Astrocyte of the spinal cord (primary cell): ENCODE results near the gene BRI3BP.

Experiments
- DNase-seq: peaks from one replicate; pipeline ENCODE4 v3.0.0; 2011; ENCODE audit warnings: low read depth, low spot score
- H3K4me3 ChIP-seq: 2 replicates; pipeline ENCODE4 v1.5.1; 2011; ENCODE audit warnings: low read depth, mild to moderate bottlenecking, low read length, moderate library complexity
- in situ Hi-C: cut with HindIII; loops from 2 replicates; pipeline ENCODE4 v1.10.0; 2017; ENCODE audit warnings: low sequenced_read_pairs
- TF ChIP-seq, protein P1 (sequence below): IDR thresholded peaks from 2 replicates; pipeline ENCODE4 v1.5.1; 2012; ENCODE audit warnings: low read depth, mild to moderate bottlenecking, low read length, inconsistent platforms

The BRI3BP gene

DNA sequence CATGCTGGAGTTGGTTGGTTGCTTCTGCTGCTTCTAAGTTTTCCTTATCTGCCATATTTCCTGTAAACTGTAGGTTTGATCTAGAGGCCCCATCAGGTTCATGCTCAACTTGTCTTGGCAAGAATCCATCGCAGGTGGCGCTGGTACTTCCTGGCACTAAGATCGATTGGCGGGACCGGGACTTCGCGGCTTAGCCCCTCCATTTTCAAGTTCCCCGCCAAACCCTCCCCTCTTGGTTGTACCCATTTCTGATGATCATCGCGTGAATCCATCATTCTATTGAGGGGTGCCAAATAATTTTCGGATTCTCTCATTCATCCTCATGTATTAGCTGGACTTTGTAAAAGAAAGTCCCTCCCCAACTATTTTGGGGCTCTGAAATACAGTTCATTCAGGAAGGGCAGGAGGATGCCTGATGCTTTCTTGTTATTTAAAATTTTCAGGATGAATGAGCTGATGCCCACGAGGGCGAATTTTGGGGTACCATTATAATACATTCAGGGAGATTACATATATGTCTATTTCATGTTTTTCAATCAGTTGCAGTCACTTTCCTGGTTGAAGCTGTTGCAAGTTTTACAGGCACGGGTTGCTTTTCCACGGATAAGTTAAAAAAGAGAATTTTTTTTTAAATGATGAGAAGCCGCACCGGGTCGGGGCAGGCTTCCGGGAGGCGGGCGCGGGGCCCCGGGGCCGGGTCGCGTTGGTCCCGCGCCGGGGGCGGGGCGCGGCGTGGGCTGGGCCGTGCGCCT is 395 bp upstream of the BRI3BP start:
- DNase-seq = peak; percentile 41
- TF ChIP-seq, protein P1, sequence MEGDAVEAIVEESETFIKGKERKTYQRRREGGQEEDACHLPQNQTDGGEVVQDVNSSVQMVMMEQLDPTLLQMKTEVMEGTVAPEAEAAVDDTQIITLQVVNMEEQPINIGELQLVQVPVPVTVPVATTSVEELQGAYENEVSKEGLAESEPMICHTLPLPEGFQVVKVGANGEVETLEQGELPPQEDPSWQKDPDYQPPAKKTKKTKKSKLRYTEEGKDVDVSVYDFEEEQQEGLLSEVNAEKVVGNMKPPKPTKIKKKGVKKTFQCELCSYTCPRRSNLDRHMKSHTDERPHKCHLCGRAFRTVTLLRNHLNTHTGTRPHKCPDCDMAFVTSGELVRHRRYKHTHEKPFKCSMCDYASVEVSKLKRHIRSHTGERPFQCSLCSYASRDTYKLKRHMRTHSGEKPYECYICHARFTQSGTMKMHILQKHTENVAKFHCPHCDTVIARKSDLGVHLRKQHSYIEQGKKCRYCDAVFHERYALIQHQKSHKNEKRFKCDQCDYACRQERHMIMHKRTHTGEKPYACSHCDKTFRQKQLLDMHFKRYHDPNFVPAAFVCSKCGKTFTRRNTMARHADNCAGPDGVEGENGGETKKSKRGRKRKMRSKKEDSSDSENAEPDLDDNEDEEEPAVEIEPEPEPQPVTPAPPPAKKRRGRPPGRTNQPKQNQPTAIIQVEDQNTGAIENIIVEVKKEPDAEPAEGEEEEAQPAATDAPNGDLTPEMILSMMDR = peak; percentile 16
- in situ Hi-C loops = no loop called here
- peak overlapping the region; percentile 51 for H3K4me3 ChIP-seq

- in situ Hi-C loops = no loop called here
- DNase-seq = peak; percentile 37
These were observed 1.1 kb downstream of the BRI3BP start for GRCh38 chr12:124994437-124994975.

DNA sequence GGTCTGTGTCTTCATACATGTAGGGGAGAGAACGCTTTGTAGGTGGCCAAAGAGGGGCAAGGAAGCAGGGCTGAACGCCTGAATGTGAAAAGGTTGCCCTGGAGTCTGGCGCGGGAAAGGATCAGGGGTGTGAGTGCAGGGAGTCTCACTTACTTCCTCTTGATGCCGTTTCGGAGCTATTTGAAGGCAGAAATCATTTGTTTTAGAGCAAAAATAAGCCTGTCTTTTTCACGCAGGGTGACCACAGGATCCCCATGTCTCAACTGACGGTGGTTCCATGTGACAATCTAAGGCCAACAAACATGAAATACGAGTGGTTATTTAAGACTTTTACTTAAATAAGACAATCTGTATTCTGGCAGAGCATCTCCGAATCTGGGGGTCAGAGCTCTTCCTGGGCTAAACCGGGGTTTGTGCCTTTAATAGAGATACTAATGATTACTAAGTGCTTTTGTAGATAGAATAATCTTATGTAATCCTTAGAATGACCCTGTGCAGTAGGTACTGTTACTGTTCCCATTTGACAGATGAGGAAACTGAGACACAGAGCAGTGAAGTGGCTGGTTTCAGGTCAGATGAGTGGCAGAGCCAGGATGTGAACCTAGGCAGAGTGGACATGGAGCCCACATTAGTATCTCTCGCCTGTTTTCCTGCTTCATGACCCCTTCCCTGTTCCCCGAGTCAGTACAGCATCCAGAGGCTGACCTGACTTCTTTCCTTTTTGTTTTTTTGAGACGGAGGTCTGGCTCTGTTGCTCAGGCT is 1.9 kb downstream of the BRI3BP start:
- in situ Hi-C loops = no loop called here
- H3K4me3 ChIP-seq = no peak overlapping the region
- TF ChIP-seq, protein P1 = no peak
- no peak for DNase-seq

More at GRCh38 chr12:124994437-124994975, 1.1 kb downstream of the BRI3BP start:
- H3K4me3 ChIP-seq = peak overlapping the region; percentile 51
- TF ChIP-seq, protein P1 = no peak

GRCh38 chr12:124998705-124999104 is 5.3 kb downstream of the BRI3BP start:
- in situ Hi-C loops = no loop called here
- no peak overlapping the region for H3K4me3 ChIP-seq
- TF ChIP-seq, protein P1 = no peak
- no peak for DNase-seq

DNA sequence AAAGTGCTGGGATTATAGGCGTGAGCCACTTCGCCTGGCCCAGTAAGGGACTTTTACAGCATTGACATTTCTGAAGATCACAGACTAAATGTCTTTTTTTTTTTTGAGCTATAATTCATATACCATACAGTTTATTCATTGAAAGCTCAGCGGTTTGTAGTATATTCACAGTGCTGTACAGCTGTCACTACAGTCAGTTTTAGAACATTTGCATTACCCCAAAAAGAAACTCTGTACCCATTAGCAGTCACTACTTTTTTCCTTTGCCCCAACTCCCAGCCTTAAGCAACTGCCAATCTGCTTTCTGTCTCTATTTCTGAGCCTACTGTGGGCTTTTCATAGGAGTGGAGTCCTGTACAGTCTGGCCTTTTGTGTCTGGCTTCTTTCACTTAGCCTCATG is 8.2 kb downstream of the BRI3BP start:
- DNase-seq = no peak
- in situ Hi-C loops = no loop called here
- TF ChIP-seq, protein P1 = no peak

GRCh38 chr12:125003021-125003420 is 9.6 kb downstream of the BRI3BP start:
- DNase-seq = no peak
- in situ Hi-C loops = no loop called here
- H3K4me3 ChIP-seq = no peak overlapping the region
- TF ChIP-seq, protein P1 = no peak

More for the DNA sequence above, 8.2 kb downstream of the BRI3BP start:
- no peak overlapping the region for H3K4me3 ChIP-seq
